HG03103 (cell line): ENCODE data around the gene DYSF.

Experiments
- ATAC-seq: cut with Tn5 transposase; IDR thresholded peaks from one replicate; pipeline ENCODE4 v1.9.1; 2021; ENCODE audit warnings: low read depth; ENCODE audit not compliant: unreplicated experiment

The DYSF gene

DNA sequence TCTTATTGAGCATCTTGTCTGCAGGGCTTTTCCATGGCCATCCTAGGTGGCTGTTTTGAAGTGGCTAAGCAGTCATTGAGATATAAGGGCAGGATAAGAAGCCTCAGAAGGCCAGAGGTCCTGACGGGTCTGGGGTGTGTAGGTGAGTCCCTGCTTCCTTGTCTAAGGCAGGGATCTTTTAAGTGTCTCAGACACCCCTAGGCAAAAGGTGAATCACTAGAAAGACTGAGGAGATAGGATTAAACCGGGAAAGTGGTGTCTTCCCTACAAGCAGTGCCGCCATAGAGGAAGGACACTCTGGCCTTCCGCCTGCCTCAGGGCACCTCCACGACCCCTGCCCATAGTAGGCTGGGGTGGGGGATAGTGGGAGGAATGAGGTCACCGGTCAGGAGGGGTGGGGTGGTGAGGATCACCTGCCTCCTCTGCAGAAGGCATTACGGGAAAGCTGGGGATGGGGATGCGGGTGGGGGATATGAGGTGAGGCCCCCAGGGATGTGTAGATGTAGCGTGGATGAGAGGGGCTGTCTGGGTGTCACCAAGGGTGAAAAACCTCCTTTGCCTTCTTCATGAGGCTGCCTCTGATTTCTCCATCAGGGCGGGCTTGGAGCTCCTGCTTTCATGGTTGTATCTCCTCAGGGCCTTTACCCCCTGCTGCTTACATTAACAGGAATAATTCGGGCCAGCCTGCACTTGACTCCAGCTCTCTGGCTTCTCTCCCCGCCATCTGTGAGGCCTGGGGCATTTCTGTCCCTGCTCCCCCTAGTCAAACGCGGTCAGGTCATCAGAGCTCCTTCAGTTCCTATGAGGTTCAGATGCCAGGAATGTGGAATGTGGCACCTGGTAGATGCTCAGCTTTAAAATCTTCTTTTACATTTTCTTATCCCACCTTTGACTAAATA, 244.0 kb downstream of the DYSF start:
- ATAC-seq: no peak

DNA sequence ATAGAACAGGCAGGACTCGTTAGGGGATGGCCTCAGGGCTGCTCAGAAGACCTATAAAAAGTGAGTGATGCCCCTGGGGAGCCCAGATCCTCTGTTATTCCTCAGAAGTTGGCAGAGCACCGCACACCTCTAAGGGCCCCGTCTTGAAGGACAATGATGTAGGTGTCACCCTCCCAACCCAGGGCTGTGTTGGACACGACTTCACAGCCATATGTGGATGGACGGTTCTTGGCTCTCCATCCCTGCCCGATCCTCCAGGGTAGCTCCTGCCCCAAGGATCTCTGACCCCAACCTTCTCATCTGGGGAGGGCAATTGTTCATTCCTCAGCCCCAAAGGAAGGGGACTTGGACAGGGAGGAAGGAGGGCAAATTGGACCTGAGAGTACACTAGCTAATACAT, 246.1 kb downstream of the DYSF start:
- no peak for ATAC-seq

DNA sequence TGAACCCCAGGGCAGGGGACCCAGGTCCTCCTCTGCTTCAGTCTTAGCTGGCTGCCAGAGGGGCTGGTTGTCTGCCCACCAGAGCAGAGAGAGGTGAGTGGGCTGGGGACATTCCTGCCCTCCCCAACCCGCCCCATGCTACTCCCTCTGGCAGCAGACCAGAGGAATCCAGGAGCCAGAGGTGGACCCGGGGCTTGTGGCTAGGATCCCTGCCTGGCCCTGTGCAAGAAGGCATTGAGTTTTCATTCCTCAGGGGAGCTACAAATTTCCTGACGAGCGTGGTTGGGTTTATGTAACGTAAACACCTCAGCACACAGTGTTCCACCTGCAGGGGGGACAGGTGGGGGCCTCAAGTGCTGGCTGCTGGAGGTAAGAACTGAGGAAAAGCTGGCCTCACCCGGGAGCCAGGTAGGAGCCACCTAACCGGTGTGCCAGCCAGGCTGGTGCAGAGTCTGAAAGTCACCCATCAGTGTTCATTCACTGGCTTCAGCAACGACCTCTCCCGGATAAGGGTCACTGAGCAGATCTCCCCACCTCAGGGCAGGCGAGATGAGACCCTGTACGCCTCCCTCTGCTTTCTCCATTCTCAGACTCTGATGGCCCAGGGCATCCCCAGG, 246.8 kb downstream of the DYSF start:
- ATAC-seq: no peak

DNA sequence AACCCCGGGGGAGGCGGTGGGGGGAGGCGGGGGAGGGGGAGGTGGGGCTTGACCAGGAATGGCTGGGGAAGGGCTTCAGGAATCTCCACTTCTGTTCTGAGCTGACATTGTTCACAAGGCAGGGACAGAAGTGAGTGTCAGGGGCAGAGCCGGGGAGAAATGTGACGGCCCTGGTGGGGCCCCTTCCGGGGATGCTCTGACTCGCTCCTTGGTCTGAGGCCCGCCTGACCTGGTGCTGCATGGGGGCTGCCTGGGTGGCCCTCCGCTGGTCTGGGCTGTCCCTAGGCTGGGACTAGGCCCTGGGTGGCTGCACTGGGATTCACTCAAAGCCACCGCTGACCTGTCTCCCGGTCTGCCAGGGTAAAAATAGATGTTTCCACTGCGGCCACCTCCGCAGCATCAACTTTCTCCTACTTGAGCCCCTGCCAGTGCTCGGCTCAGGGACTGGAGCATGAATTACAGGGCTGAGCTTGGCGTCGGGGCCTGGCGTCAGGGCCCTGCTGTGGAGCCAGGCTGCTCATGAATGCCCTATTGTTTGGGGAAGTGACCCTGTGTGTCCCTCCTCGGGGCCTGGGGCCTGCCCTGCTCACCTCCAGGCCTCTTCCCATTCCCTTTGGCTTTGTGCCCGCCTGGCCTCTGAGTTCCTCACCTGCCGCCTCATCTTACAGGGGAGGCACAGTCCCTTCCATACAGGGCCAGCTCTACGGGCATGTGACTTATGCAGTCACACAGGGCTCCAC, 247.5 kb downstream of the DYSF start:
- ATAC-seq: no peak

DNA sequence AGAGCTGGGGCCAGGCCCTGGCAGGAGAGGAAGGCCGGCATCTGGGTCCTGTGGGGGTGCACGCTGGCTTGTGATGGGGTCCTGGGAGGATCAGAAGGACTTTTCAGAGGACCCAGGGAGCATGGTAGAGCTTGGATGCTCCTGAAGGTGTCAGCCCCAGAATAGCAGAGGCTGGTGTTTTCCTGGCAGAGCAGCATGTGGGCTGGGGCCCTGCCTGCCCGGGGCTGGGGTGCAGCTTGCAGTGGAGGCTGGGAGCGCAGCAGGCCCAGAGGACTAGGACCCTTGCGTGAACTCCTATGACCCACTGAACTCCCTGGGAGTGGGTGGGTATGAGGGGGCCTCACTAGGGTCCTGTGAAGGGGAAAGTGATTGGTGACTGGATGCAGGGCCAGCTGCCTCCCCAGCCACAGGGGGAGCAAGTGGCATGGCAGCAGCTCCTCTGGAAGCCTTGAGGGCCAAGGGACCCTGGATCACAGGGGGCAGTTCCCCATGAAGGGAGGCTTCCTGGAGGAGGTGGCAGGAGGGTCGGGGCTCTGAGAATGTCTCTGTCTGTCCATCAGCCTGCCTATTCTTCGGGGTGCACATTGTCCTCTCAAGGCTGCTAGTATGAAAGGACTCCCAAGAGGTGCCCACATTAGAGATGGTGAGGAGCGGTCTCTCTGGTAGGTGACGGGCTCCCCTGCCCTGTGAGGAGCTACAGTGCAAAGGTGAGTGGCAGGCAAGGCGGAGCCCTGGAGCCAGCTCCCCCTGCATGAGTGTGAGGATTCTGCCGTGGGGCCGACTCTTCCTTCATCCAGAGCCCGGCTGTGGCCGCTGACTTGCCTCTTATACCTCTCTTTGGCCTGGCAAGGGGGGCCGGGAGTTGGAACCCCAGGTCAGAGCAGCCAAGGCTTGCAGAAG, 249.0 kb downstream of the DYSF start:
- no peak for ATAC-seq

DNA sequence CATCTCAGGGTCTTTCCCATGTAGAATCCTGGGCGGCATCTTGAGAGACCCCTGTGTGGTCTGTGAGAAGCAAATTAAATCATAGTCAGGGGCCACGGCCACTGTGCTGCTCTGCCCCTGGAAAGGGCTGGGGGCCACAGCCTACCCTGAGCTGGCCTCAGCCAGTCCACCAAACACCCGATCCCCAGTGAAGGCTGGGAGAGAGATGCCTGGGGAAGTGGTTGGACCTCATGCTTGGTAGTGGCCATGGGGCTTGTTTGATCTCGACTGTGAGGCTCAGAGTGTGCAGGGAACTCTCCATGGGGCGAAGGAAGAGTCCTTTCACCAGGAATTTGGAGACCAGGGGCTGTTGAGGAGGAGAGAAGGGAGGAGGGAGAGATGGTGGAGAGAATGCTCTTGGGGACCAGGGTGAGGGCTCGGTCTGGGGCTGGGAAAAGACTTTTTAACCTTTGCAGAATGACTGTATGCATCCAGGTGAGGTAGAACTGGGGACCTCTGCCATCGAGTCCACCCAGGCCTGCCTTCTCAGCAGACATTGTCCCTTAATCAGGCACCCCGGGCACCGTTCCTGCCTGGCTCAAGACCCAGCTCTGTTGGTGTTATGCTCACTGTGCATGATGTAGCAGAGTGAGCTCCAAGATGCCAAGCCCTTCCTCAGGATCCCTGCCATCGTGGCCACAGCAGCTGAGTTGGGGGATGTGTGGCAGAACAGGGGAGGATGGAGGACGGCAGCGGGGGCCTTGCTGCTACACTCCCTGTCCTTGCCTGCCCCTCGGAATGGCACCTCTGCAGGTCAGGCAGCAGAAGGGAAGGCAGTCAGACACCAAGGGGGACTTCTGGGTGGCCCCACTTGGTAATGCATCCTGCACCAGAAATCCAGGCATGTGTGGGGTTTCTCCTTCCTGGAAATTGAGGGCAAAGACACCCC, 249.9 kb downstream of the DYSF start:
- ATAC-seq: no peak

DNA sequence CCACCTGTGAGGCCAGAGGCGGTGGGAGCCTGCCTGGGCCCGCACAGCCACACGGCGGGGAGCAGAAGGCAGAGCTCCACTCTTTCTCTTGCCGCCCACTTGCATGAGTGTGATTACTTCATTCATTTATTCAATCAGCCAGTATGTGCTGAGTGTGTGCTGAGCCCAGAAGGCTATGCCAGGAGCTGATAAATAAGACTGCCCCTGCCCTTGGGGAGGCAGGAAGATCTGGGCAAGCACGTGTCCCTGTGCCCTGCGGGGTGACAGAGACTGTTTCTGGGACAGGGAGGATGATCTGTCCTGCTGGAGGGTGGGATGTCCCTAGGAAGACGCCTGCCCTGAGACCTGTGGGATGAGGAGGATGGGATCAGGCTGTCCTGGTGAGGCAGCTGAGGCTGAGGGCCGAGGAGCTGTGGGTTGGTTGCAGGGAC, 250.8 kb downstream of the DYSF start:
- no peak for ATAC-seq

DNA sequence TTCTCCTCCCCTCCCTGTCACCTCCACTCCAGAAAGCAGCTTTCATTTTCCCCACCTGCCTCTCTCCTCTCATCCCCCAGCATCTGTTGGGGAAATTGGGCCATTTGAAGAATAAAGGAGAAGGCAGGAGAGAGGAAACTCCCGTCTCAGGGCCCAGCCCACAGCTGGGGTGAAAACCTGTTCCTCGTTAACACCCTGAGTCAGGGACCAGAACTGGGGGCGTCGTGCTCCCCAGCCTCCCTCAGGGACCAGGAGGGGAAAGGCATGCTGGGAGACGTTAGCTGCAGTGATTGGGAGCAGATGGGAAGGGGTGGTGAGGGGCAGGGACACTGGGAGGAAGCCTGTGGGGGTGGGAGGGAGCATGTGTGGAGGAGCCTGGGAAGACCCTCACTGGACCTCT, 251.3 kb downstream of the DYSF start:
- no peak for ATAC-seq

DNA sequence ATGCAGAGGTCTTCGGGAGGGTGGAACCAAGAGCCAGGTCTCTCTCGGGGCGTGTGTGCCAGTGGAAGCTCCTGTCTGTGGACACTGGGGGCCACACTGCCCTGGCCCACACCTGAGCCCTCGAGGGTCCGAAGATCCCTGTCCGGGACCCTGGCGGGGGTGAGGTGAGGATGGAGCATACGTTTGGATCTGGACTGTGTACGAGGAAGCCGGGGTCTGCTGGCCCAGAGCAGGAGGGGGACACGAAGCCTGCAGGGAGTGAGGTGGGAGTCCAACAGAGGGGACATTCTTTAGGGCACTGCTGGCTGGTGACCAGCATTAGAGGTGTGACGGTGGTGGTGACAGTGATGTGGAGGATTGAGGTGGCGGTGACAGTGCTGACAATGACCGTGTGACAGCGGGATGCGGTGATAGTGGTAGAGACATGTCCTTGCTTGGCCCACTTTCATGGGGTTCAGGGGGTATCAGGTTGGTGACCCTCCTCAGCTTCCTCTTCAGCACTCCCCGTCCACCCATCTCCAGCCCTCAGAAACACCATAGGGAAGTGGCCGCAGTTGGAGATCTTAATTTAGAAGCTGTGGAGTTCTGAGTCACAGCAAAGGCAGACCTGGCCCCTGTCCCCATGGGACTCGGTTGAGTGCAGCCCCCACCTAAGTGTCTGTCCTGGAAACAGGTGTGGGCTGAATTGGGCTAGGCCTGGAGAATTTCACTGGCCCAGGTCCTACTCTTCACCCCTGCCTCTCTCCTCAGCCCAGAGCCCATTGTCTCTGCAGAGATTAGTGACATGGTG, 252.0 kb downstream of the DYSF start:
- no peak for ATAC-seq

DNA sequence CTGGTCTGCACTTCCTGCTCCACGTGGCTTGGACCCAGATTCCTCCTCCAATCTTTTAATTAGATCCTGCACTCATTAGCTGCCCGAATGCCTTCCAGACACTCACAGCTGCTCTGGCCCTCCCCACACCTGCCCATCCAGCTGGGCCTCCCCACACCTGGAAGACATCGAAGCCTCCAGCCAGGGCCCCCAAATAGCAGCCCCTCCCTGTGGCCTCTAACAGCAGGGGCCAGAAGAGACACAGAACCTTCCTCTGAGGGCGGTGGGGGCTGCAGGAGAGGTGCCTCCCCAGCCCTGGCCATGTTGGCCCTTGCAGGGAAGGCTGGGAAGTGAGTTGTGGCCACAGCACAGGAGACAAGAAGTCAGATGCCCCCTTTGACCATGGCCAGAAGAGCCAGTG, 252.8 kb downstream of the DYSF start:
- no peak for ATAC-seq

DNA sequence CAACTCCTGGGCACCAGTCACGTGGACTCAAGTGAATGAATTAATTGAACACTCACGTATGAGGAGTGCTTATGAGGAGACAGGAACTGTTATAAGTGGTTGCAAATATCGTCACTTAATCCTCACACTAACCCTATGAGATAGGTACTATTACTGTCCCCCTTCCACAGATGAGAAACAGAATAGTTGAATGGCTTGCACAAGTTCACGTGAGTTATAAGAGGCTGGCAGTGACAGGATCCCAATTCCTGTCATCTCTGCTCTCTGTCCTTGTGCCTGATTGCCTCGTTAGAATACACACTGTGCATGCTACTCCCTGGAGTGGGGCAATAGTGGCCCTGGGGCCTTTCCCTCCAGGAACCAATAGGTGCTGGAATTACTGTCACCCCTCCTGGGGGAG, 253.5 kb downstream of the DYSF start:
- no peak for ATAC-seq

DNA sequence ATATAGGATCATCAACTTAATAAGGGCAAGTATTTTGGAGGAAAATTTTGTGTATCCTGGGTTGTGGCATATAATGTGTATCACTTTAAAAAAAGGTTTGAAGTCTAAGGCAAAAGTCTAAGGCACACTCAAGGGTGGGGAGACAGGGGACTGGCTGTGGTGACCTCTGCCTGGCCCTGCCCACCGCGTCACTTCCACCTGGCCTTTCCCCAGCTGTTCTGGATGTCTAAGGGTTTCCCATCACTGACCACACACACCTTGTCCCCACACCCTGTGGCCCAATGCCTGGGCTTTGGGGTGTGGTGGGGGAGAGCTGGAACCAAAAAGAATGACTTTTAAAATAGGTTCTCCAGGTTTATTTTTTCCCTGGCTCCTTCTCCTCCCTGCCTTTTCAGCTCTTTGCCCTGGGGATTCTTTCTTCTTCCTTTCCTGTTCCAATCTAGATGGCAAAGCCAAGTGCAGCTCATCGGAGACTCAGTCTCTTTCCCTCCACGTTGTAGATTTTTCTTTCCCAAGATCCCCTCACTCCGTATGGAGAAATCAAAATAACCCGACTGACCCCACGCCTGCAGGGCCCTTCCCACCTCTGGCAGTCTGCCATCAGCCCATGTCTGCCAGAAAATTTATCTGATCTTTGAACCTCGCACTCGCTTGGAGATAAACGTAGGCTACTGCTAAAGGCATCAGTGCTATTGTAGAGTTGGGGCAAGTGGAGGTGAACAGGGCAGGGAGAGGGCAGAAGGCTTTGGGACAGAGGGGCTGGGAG, 257.2 kb downstream of the DYSF start:
- ATAC-seq: no peak

DNA sequence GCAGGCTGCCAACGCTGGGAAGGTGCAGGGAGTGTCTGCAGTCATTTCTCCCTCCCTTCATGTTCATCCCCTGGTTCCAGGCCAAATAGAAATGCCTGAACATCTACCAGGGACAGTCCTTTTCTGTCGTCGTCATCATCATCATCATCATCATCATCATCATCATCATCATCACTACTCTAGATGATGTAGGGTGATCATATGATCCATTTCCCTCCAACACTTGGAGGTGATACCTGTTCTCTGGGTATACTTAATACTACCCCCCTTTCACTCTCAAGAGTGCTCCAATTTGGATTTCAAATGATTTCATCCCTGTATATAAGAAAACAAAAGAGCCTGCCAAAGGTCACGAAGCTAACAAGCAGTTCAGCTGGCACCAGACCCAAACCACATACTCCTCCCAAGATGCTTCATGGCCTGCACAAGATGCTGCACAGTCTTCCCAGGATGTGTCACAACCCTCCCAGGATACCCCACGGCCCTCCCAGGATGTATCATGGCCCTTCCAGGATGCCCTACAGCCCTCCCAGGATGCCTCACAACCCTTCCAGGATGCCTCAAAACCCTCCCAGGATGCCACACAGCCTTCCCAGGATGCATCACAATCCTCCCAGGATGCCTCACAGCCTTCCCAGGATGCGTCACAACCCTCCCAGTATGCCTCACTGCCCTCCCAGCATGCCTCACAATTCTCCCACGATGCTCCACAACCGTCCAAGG, 257.9 kb downstream of the DYSF start:
- ATAC-seq: no peak

DNA sequence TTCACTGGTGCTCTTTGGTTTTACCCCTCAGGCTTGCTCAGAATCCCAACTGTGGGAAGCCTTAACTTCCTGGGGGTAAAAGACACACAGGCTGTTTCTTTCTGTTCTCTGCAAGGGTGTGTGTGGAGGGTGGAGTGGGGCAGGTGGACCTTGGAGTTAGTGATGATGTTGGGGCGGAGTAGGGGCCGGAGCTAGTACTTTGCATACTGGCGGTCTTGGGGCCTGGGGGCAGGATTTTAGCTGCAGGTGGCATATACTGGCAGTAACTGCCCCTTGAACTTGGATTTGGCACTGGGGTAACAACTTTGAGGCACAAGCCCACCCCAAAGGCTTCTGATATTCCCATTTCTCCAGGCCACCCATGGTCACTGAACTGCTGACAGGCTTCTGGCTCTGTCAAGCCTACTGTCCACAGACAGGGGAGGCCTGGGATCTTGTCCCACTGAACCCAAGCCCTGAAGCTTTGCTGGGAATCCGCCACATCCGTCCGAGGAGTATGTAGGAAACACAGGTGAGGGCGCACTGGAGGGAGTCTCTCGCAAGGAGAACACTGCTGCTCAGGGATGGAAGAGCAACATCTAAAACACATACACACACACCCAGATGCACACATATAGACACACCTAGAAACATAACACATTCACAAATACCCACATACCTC, 258.9 kb downstream of the DYSF start:
- no peak for ATAC-seq

DNA sequence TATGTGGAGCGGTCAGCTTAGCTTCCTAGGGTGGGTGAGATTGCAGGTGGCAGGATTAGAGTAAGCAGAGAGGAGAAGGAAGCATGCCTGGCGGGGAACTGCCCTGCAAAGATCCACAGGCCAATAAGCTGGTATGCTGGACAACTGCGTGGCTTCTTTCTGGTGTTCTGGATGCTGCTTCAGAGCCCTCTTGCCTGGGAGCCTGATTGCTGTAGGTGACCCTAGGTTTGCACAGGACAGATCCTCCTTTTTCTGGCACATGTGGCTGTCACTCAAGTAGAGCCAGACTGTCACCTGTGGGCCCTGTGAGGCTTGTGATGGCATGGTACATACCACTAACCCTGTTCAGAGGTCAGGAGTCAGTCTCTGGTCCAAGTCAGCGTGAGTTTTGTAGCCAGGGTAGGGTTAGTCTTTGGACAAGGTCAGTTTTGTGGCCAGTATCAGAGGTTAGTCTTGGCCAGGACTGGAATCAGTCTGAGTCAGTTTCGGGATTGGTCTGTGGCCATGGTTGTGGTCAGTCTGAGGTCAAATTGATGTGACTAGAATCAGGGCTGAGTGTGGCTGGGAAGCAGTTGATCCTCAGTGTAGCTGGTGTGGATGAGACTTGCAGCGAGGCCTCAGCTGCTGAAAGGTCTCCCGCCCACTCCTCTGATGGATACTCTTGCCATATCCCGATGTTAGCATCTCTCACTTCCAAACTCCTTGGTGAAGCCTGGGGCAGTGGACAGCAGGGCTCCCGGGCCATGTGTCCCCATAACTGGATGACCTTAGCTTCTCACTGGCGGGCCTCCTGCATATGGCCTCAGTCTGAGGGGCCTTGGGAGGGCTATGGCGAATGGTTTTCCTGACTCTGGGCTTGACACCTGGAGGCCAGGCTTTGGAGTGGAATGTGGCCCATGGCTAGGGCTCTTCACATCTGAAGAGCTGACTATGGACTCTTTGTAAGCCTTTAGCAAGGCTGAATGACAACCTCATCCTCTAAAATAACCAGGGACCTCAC, 260.5 kb downstream of the DYSF start:
- no peak for ATAC-seq
